ENCODE data around the gene LMF1. TPM values are rescaled to one million over a fixed set of nuclear protein-coding genes. Genes with fewer than 3 reads are reported as not detected.

The LMF1 gene
- total and polyA plus RNA-seq, 2 of the 4 experiments (the other 2 are of a cell fraction): 7.7 to 13.1 TPM

- no peak for ATAC-seq (ENCODE audit: low read depth)
- Histone ChIP-seq H3K9ac (ENCODE audit: low read depth, low read length) (no peak overlapping the region), H4K20me1 (ENCODE audit: insufficient read depth, low read length) (no peaks in the 10 kb centered on the region; the same call in 1 of the 2 replicates), H2AFZ (replicated peaks; ENCODE audit: low read length, poor library complexity) (no peak overlapping the region), H3K36me3 (ENCODE audit: control insufficient read depth, insufficient read depth, low read length) (no peaks in the 10 kb centered on the region), H3K27me3 (ENCODE audit: control insufficient read depth, insufficient read depth, low read length) (peaks cover 60% of the 10 kb centered on the region; the same call in 1 of the 2 replicates), H2AK5ac (ENCODE audit: low read depth, low read length) (no peak overlapping the region), H2BK20ac (ENCODE audit: low read depth, low read length) (no peak overlapping the region), H3K18ac (ENCODE audit: low read depth, low read length) (no peak overlapping the region), H3K9me3 (ENCODE audit: control insufficient read depth, insufficient read depth, low read length) (no peaks in the 10 kb centered on the region), H2BK120ac (ENCODE audit: low read depth, low read length) (no peak overlapping the region), H2BK15ac (ENCODE audit: low read depth, low read length) (no peak overlapping the region), H4K8ac (ENCODE audit: low read depth in 2 of 2, low read length in 2 of 2) (no peak overlapping the region), H3K79me1 (ENCODE audit: low read depth in 1 of 2, low read length in 2 of 2) (no peaks in the 10 kb centered on the region), H3K9me1 (ENCODE audit: insufficient read depth, low read length) (no peaks in the 10 kb centered on the region), H2BK5ac (ENCODE audit: low read depth, low read length, poor library complexity, severe bottlenecking) (no peak overlapping the region), H3K4me1 (ENCODE audit: control insufficient read depth, insufficient read depth, low read length) (peaks cover 7% of the 10 kb centered on the region), H3K4me3 (ENCODE audit: insufficient read depth, low read depth, low read length) (no peak overlapping the region), H3K4me2 (ENCODE audit: low read depth, low read length) (no peak overlapping the region), H4K91ac (ENCODE audit: insufficient read depth, low read depth, low read length) (no peak overlapping the region), H3K4ac (ENCODE audit: low read depth, low read length) (no peak overlapping the region), H3K23ac (ENCODE audit: low read depth, low read length) (no peak overlapping the region), H2AK9ac (replicated peaks; ENCODE audit: low read depth, low read length, poor library complexity) (no peak overlapping the region), H4K5ac (ENCODE audit: low read depth, low read length) (no peak overlapping the region), H3K56ac (ENCODE audit: extremely low read depth, insufficient read depth, low read length) (no peak overlapping the region), H3K14ac (replicated peaks; ENCODE audit: low read depth, low read length) (no peak overlapping the region), H3K27ac (ENCODE audit: insufficient read depth, low read length) (no peak overlapping the region)
- CTCF ChIA-PET: no interaction called here
- POLR2A ChIA-PET (ENCODE audit: unreplicated experiment): no interaction called here
- in situ Hi-C loops (cut with MboI; ENCODE audit: low sequenced_read_pairs): no loop called here
- TF ChIP-seq RCOR1 (IDR thresholded peaks at IDR 0.05; ENCODE audit: insufficient replicate concordance, low read length) (no peak), NFE2L2 (IDR thresholded peaks at IDR 0.05; ENCODE audit: low read depth, low read length) (no peak), USF2 (IDR thresholded peaks at IDR 0.05; ENCODE audit: low read depth, low read length) (no peak), FOS (IDR thresholded peaks at IDR 0.05; ENCODE audit: low read depth, low read length) (no peak), ELK1 (IDR thresholded peaks at IDR 0.05; ENCODE audit: borderline replicate concordance, low read depth, low read length) (no peak), POLR2A (IDR thresholded peaks at IDR 0.05; ENCODE audit: low read depth, low read length) (no peak), MXI1 (IDR thresholded peaks at IDR 0.05; ENCODE audit: borderline replicate concordance, low read depth, low read length) (no peak)
- intact Hi-C loops (cut with micrococcal nuclease): no loop called here
- no TSS peak for BruUV-seq (replicated peaks)
- DNase-seq: no peak
- dilution Hi-C loops (cut with HindIII; ENCODE audit: low sequenced_read_pairs, unreplicated experiment): no loop called here
- WGBS, 2 experiments (ENCODE audit: extremely low coverage in 2 of 2, insufficient read length in 1 of 2): 70% methylated on average over 7 of the region's 16 CpGs; no CpG with 5 or more reads in 1 of the 2 experiments
Observed at GRCh38 chr16:1007284-1007850, 36.6 kb upstream of the LMF1 start.
